ENCODE results near the gene FNDC7. TPM values are rescaled to one million over a fixed set of nuclear protein-coding genes. Genes with fewer than 3 reads are reported as not detected.

FNDC7 gene
- total RNA-seq, 3 donors from 2014 or later, result not detected

DNA sequence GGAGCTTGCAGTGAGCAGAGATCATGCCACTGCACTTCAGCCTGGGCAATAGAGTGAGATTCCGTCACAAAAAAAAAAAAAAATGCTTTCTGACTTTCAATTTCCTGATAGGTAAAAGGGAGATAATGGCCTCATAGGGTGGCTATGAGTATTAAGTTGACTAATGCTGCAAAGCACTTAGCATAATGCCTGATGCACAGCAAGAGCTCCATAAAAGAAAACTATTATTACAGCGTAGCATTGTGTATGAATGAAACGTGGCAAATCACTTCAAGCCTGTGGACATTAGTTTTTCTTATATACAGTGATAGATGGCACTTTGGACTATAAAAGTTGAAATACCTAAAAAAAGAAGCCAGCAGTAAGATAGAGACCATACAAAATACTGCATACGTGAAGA, 16.8 kb downstream of the FNDC7 start:
- intact Hi-C loops (cut with DNase I; ENCODE audit: low total_unique reads), result no loop called here
- Histone ChIP-seq H3K4me1 (no peaks in the 10 kb centered on the region), H3K27me3 (no peaks in the 10 kb centered on the region)

GRCh38 chr1:108732398-108732797, 19.7 kb downstream of the FNDC7 start:
- intact Hi-C loops (cut with DNase I; ENCODE audit: low total_unique reads), result no loop called here
- H3K36me3 ChIP-seq, result no peaks in the 10 kb centered on the region
- H3K27me3 ChIP-seq, result no peaks in the 10 kb centered on the region
- H3K27ac ChIP-seq, result no peak overlapping the region
- TF ChIP-seq POLR2A (IDR thresholded peaks at IDR 0.05) (no peak), POLR2AphosphoS5 (IDR thresholded peaks at IDR 0.05) (no peak)
- TF ChIP-seq, protein P1, sequence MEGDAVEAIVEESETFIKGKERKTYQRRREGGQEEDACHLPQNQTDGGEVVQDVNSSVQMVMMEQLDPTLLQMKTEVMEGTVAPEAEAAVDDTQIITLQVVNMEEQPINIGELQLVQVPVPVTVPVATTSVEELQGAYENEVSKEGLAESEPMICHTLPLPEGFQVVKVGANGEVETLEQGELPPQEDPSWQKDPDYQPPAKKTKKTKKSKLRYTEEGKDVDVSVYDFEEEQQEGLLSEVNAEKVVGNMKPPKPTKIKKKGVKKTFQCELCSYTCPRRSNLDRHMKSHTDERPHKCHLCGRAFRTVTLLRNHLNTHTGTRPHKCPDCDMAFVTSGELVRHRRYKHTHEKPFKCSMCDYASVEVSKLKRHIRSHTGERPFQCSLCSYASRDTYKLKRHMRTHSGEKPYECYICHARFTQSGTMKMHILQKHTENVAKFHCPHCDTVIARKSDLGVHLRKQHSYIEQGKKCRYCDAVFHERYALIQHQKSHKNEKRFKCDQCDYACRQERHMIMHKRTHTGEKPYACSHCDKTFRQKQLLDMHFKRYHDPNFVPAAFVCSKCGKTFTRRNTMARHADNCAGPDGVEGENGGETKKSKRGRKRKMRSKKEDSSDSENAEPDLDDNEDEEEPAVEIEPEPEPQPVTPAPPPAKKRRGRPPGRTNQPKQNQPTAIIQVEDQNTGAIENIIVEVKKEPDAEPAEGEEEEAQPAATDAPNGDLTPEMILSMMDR (IDR thresholded peaks at IDR 0.05), result no peak
- no peaks in the 10 kb centered on the region for H3K9me3 ChIP-seq
- DNase-seq (ENCODE audit: low spot score in 2 of 2), result no peak
- H3K4me1 ChIP-seq, result no peaks in the 10 kb centered on the region
- no peak overlapping the region for H3K4me3 ChIP-seq

More for the DNA sequence above, 16.8 kb downstream of the FNDC7 start:
- no peaks in the 10 kb centered on the region for H3K36me3 ChIP-seq
- H3K9me3 ChIP-seq, result no peaks in the 10 kb centered on the region
- no peak overlapping the region for H3K27ac ChIP-seq
- no peak overlapping the region for H3K4me3 ChIP-seq
- TF ChIP-seq POLR2A (IDR thresholded peaks at IDR 0.05) (no peak), POLR2AphosphoS5 (IDR thresholded peaks at IDR 0.05) (no peak)
- TF ChIP-seq, protein P1 (IDR thresholded peaks at IDR 0.05), result no peak
- DNase-seq (ENCODE audit: low spot score in 2 of 2), result no peak

- TF ChIP-seq POLR2AphosphoS5 (IDR thresholded peaks at IDR 0.05), result no peak
- TF ChIP-seq POLR2A (IDR thresholded peaks at IDR 0.05), result no peak
- TF ChIP-seq, protein P1 (IDR thresholded peaks at IDR 0.05), result no peak
- Histone ChIP-seq H3K4me3 (no peak overlapping the region), H3K36me3 (no peaks in the 10 kb centered on the region), H3K4me1 (no peaks in the 10 kb centered on the region), H3K27me3 (no peaks in the 10 kb centered on the region), H3K9me3 (no peaks in the 10 kb centered on the region), H3K27ac (no peak overlapping the region)
- no peak for DNase-seq (ENCODE audit: low spot score in 2 of 2)
- intact Hi-C loops (cut with DNase I; ENCODE audit: low total_unique reads), result no loop called here
These were observed 21.6 kb downstream of the FNDC7 start for GRCh38 chr1:108734171-108734865.

GRCh38 chr1:108742253-108742652, 29.5 kb downstream of the FNDC7 start:
- H3K27me3 ChIP-seq, result no peaks in the 10 kb centered on the region
- H3K27ac ChIP-seq, result no peak overlapping the region
- TF ChIP-seq, protein P1 (IDR thresholded peaks at IDR 0.05), result no peak
- TF ChIP-seq POLR2A (IDR thresholded peaks at IDR 0.05) (no peak), POLR2AphosphoS5 (IDR thresholded peaks at IDR 0.05) (no peak)
- H3K36me3 ChIP-seq, result no peaks in the 10 kb centered on the region
- H3K9me3 ChIP-seq, result no peaks in the 10 kb centered on the region
- H3K4me1 ChIP-seq, result no peaks in the 10 kb centered on the region
- DNase-seq (ENCODE audit: low spot score in 2 of 2), result no peak
- no peak overlapping the region for H3K4me3 ChIP-seq
- intact Hi-C loops (cut with DNase I; ENCODE audit: low total_unique reads), result no loop called here

DNA sequence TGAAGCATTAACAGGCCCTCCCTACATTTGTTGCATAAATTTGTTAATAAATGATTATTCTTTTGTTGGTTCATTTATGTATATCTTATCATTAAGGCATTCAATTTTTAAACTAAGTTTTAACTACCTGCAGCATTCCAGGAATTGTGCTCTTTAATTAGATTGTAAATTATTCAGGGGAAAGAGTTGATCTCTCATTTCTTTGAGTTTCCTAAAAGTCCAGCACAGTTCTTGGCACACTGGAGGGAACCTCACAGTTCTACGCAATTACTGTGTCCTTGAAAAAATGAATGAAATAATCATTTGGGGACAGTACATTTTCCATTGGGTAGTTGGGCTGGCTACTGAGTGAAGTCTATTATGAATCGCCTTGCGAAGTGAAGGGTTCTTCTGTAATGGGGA, 33.3 kb downstream of the FNDC7 start:
- intact Hi-C loops (cut with DNase I; ENCODE audit: low total_unique reads), result no loop called here
- Histone ChIP-seq H3K36me3 (no peaks in the 10 kb centered on the region), H3K4me3 (peak overlapping the region in 2 of 3 donors; percentile 63 to 80)

More for the DNA sequence above, 33.3 kb downstream of the FNDC7 start:
- Histone ChIP-seq H3K27me3 (no peaks in the 10 kb centered on the region), H3K4me1 (peaks cover 0 to 7% of the 10 kb centered on the region in 2 donors), H3K27ac (peak overlapping the region; percentile 93 to 97), H3K9me3 (no peaks in the 10 kb centered on the region)
- no peak for DNase-seq (ENCODE audit: low spot score in 2 of 2)
- TF ChIP-seq POLR2A (IDR thresholded peaks at IDR 0.05) (no peak), POLR2AphosphoS5 (IDR thresholded peaks at IDR 0.05) (no peak)
- TF ChIP-seq, protein P1 (IDR thresholded peaks at IDR 0.05), result no peak

Measured in breast epithelium (tissue), 4 donors.